SU-DHL-6 (cell line): Measurements from ENCODE around the gene PNMA8A.

Experiments used
- EZH2phosphoT487 ChIP-seq: fragments of 200-600 bp; sonication (generic), shearing (Covaris generic); conservative IDR thresholded peaks from 2 replicates; pipeline ENCODE4 v1.6.1; 2018; ENCODE audit warnings: mild to moderate bottlenecking, antibody characterized with exemption, low read length, moderate library complexity, mixed read lengths
- TF ChIP-seq, protein P1 (sequence below): fragments of 200-600 bp; sonication (generic); IDR thresholded peaks from one replicate; pipeline ENCODE4 v1.5.1; 2017; ENCODE audit warnings: antibody characterized with exemption, mild to moderate bottlenecking, low read length, moderate library complexity; ENCODE audit not compliant: insufficient read depth, poor library complexity, severe bottlenecking

DNA sequence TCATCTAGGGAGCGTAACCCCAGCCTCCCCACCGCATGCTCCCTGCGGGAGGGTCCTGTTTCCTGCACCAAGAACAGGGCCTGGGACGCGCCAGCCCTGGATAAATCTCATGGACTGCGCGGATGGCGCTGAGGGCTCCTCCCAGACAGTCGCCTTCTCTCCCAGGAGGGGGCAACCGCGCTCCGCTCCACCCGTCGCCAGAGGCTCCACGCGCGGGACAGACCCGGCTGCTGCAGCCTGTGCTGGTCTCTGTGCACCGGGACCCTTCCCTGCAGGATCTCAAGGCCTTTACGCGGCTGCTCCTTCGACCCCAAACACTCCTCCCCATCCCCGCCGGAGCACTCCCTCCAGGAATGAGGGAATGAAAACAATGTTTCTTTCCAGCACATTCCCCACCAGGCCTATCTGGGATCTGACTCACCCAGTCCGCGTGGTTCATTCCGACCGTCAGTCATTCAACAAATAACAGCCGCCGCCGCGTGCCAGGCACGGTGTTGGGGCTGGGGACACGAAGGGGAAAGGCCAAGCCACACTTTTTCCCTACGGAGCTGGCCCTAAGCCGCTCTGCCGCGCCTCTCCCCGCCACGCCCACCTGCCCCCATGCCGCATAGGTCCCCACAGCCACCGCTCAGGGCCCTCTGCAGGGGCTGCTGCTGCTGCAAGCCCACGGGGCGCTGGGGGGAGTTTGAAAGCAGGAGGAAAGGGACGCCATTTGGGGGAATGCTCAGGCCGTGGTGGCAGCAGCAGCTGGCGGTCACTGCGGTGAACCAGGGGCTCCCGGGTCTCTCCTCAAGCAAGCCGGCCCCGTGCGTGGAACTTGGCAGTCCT, 18.3 kb upstream of the PNMA8A start:
- no peak for TF ChIP-seq EZH2phosphoT487
- TF ChIP-seq, protein P1, sequence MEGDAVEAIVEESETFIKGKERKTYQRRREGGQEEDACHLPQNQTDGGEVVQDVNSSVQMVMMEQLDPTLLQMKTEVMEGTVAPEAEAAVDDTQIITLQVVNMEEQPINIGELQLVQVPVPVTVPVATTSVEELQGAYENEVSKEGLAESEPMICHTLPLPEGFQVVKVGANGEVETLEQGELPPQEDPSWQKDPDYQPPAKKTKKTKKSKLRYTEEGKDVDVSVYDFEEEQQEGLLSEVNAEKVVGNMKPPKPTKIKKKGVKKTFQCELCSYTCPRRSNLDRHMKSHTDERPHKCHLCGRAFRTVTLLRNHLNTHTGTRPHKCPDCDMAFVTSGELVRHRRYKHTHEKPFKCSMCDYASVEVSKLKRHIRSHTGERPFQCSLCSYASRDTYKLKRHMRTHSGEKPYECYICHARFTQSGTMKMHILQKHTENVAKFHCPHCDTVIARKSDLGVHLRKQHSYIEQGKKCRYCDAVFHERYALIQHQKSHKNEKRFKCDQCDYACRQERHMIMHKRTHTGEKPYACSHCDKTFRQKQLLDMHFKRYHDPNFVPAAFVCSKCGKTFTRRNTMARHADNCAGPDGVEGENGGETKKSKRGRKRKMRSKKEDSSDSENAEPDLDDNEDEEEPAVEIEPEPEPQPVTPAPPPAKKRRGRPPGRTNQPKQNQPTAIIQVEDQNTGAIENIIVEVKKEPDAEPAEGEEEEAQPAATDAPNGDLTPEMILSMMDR = no peak
